CD4-positive, alpha-beta T cell treated with Interleukin-17A for 4 hours (primary cell): ENCODE measurements around the gene CAPG.
"Not testable (repeated sequence)": the region's sequence is repeated elsewhere in the genome, so short reads cannot be mapped to it uniquely, and the experiment has no call there.

Experiments used
- DNase-seq: peaks from one replicate; pipeline ENCODE4 v3.0.0-alpha.2; 2020; ENCODE audit warnings: mixed read lengths

CAPG gene

GRCh38 chr2:85395912-85396475, 14.2 kb downstream of the CAPG start:
- DNase-seq: no peak

GRCh38 chr2:85394976-85395375, 15.2 kb downstream of the CAPG start:
- no peak for DNase-seq

DNA sequence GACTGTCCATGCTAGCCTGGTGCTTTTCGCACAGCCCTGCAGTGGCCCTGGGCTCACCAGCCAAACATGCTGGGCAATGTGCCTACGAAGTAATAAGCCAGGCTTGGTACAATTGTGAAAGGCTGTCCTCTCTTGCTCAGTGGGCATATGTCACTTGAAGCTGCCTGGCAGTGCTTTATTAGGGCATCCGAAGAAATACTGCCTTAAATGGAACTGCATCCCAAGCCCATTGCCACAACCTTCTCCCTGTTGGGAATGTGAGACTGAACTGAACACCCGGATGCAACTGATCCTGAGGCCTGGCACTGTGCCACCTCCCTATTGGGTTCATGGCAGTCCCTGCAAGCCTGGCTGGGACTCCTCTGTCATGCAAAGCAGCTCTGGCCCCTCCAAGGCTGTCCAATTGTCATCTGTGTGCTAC, 15.9 kb downstream of the CAPG start:
- DNase-seq: no peak

DNA sequence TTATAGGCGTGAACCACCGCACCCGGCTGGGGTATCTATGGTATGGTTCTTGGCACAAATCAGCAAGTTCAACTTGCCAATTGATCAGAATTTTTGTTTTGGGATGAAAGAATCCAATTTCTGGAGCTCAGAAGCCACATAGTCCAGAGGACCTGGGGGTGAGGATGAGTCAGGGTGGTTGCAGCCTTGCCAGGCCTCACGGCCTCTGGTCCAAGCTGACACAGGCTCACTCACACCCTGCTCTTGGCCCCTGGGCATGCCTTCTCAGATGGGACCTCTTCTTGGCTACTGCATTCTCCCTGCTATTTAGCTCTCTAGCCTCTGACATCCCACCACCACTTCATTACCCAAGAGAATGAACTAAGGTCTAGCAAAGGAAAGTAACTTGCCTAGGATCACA, 16.3 kb downstream of the CAPG start:
- no peak for DNase-seq

- DNase-seq: peak; percentile 86
These were observed 19.1 kb downstream of the CAPG start for GRCh38 chr2:85390941-85391669.

GRCh38 chr2:85388878-85389538, 21.2 kb downstream of the CAPG start:
- DNase-seq: no peak

- DNase-seq: no peak
These were observed 22.4 kb downstream of the CAPG start for GRCh38 chr2:85387754-85388153.

GRCh38 chr2:85385746-85386145, 24.4 kb downstream of the CAPG start:
- DNase-seq: no peak

DNA sequence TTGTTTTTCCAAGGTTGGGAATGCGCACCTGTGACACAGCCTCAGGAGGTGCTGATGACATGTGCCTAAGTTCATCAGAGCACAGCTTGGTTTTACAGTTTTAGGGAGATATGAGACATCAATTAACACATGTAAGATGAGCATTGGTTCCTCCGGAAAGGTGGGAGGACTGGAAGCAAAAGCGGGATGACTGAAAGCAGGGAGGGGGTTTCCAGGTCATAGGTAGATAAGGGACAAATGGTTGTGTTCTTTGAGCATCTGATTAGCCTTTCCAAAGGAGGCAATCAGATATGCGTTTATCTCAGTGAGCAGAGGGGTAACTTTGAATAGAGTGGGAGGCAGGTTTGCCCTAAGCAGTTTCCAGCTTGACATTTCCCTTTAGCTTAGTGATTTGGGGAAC, 26.3 kb downstream of the CAPG start:
- no peak for DNase-seq

GRCh38 chr2:85383151-85383550, 27.0 kb downstream of the CAPG start:
- not testable (repeated sequence) for DNase-seq

- no peak for DNase-seq
These were observed 30.1 kb downstream of the CAPG start for GRCh38 chr2:85380048-85380447.

GRCh38 chr2:85378257-85378656, 31.9 kb downstream of the CAPG start:
- DNase-seq: no peak

- DNase-seq: no peak
These were observed 33.1 kb downstream of the CAPG start for GRCh38 chr2:85377083-85377482.

DNA sequence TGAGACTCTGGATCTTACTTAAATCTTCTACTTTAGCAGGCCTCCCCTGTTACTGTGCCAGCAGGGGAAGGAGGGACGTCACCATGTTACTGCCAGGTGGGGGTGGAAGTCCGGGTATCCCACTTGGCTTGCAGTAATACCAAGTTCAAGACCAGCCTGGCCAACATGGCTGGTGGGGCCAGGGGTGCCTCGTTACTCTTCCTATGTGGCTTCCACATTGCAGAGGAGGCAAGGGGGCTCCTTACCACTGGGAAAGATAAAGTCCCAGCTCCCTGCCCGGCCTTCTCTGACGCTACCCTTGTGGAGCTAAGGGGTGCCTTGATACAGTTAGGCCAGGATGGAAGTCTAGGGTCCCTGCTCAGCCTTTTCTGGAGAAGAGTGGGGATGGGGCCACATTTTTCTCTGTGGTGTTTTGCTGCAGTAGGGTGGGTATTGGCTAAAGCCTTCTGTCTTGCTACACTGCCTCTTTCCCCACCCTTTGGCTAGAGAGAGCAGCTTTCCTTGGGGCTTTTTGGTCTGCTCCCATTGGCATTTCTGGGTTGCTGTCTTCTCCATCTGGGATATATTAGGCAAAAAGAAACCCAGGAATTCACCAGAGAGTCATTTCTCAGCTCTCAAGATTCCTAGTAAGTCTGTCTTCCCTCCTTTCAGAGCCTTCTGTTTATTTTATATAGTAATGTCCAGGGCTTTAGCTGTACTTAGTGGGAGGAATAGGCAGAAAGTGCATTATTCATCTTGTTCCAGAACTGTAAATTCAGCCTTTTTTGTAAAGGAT, 33.7 kb downstream of the CAPG start:
- DNase-seq: no peak

- DNase-seq: no peak
These were observed 39.1 kb downstream of the CAPG start for GRCh38 chr2:85371045-85371444.

DNA sequence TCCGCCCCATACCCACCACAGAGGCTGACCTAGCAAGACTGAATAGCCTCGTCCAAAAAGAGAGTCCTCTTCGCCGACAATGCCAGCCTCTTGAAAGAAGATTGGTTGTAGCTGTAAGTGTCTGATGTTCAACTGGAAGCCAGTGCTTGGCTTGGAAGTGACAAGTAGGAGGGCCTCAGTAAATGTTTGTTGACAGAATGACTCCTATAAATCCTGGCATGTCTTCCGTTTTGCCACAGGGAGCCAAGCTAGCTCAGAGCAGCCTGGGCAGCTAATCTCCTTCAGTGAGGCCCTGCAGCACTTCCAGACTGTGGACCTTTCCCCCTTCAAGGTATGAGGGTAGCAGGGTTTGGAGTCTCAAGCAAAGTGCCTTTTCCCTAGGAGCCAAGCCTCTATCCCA, 40.7 kb downstream of the CAPG start:
- DNase-seq: no peak

DNA sequence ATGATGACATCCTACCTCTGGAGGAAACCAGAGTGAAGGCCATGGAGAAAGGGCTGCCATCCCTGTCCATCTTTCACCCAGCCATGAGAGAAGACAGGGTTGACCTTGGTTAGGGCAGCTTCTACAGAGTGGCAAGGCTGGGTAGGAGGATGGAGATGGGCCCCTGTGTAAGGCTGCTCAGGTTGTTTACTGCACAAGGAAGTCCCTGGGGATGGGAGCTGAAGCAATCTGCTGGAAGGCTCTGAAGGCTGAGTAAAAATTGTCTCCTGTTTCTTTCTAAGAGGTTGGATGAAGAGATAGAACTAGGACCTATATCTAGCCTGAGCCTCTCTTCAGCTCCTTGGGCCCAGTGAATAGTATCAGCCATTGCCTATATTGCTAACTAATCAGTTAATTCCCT, 41.2 kb downstream of the CAPG start:
- no peak for DNase-seq

DNA sequence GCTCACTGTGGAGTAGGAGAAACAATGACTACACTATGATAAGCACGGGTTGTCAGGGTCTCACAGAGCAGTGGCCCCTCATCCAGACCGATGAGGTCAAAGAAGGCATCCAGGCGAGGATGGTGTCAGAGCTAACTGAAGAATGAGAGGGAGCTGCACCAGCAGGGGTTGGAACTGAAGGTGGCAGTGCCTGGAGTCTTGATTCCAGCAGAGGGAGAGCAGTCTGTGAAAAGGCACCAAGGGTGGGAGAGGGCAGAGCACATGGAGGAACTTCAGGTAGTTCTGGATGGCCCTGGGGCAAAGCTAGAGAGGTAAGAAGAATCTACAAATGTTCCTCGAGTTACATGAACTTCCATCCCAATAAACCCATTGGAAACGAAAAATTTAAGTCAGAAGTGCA, 43.0 kb downstream of the CAPG start:
- DNase-seq: no peak

DNA sequence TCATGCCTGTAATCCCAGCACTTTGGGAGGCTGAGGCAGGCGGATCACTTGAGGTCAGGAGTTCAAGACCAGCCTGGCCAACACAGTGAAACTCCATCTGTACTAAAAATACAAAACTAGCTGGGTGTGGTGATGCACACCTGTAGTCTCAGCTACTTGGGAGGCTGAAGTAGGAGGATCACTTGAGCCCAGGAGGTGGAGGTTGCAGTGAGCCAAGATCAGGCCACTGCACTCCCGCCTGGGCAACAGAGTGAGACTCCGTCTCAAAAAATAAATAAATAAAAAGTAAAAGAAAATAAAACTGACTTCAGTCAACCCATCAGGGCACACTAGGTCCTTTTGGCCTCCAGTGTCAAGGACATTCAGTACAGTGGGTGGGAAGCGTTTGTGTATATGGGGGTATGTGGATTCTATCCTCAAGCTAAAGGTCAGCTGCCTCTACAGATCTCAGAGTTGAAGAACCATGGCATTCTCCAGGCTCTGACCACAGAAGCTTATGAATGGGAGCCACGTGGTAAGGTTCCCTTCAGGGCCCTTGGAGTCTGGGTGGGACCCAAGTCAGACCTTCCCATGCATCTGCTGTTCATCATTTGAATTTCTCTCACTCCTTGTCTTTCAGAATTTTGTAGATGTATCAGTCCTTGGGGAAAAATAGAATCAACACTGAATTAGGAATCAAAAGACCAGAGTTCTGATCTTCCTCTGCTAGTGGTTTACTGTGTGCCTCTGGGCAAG, 47.3 kb downstream of the CAPG start:
- not testable (repeated sequence) for DNase-seq

DNA sequence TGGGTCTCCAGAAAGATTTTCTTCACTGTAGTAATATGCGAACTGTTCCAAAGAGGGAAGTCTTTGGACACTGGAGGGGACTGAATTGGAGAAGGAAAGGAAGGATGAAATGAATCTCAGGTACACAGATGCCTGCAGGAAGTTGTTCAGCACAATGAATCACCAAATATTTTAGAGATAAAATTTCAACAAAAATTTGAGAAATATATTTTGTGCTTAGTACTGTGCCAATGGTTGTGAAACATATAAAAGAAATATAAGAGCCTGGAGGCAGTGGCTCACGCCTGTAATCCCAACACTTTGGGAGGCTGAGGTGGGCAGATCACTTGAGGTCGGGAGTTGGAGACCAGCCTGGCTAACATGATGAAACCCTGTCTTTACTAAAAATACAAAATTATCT, 52.4 kb downstream of the CAPG start:
- DNase-seq: no peak

GRCh38 chr2:85356186-85356585, 54.0 kb downstream of the CAPG start:
- no peak for DNase-seq

DNA sequence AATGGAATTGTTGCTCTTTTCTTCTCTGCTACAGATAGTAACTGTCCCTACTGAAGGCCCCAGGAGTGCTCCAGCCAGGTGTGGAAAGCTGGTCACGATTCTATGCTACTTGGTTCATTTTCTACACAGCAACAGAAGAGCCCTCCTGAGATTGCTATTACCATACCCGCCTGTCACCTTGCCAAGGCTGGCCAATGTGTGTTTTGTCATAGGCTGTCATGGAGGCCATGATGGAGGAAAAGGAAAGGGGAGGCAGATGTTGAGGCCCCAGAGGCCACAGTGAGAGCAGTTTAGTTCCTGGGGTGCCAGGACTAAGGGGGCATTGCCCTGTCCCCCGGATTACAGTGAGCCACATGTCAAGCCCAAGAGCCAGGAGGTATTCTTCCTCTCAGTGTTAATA, 54.6 kb downstream of the CAPG start:
- no peak for DNase-seq

DNA sequence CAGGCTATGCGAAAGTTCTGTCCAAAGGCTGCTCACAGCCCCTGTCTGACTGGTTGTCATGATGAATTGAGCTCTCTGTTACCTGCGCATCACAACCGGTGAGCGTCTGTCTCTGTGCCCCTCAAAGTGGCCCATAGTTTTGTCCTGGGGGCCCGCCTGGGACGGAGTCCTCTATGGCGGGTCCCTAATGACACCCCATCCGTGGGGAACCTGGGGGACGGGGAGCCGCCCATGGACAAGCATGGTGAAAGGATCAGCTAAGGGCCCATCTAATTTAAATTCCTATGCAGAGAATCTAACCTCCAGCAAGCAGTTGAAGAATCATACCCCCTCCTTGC, 55.1 kb downstream of the CAPG start:
- no peak for DNase-seq
